H1 (cell line): ENCODE results near the gene TYK2. TPM values are rescaled to one million over a fixed set of nuclear protein-coding genes. Genes with fewer than 3 reads are reported as not detected.

Experiments used
- CTCF ChIA-PET: fragments of 300-600 bp; sonication (Branson Sonifier 250); formaldehyde crosslinking; loops from one replicate; lab custom pipeline; 2021; ENCODE audit not compliant: partially characterized antibody; lab: Charles Lee
- POLR2A ChIA-PET: fragments of 300-600 bp; sonication (Branson Sonifier 250); formaldehyde crosslinking; loops from one replicate; lab custom pipeline; 2021; ENCODE audit warnings: inconsistent platforms; ENCODE audit not compliant: partially characterized antibody; lab: Charles Lee
- DNase-seq, 2 experiments: peaks; one replicate each; pipeline versions ENCODE4 v3.0.0 to v3.0.0-alpha.2; 2010 to 2022; ENCODE audit warnings: low spot score in 2 of 2, low read depth in 1 of 2, mixed read lengths in 1 of 2
- FAIRE-seq: peaks from 2 replicates; lab custom pipeline; 2011; peaks lifted over from hg19 to GRCh38; lab: Jason Lieb, UNC
- H2AFZ ChIP-seq: 2 replicates; pipeline ENCODE4 v1.8.1; 2012; ENCODE audit warnings: low read length, inconsistent platforms
- H2AK5ac ChIP-seq: 2 replicates; pipeline ENCODE4 v1.6.1; 2013; ENCODE audit warnings: low read depth, low read length
- H2BK120ac ChIP-seq: replicated peaks from 2 replicates; pipeline ENCODE3; 2013; ENCODE audit warnings: low read depth, low read length, inconsistent platforms
- H2BK12ac ChIP-seq: 2 replicates; pipeline ENCODE4 v1.6.1; 2013; ENCODE audit warnings: low read depth, low read length
- H2BK15ac ChIP-seq: 2 replicates; pipeline ENCODE4 v1.6.1; 2013; ENCODE audit warnings: low read length
- H2BK20ac ChIP-seq: 2 replicates; pipeline ENCODE4 v1.6.1; 2013; ENCODE audit warnings: low read length
- H2BK5ac ChIP-seq: 2 replicates; pipeline ENCODE4 v1.6.1; 2013; ENCODE audit warnings: low read depth, low read length
- H3K14ac ChIP-seq: 2 replicates; pipeline ENCODE4 v1.6.1; 2013; ENCODE audit warnings: inconsistent platforms; ENCODE audit not compliant: insufficient read length
- H3K18ac ChIP-seq: 2 replicates; pipeline ENCODE4 v1.6.1; 2013; ENCODE audit warnings: low read length; ENCODE audit errors: extremely low read depth
- H3K23ac ChIP-seq: 2 replicates; pipeline ENCODE4 v1.6.1; 2013; ENCODE audit warnings: inconsistent platforms; ENCODE audit not compliant: insufficient read length
- H3K23me2 ChIP-seq: 2 replicates; pipeline ENCODE4 v1.6.1; 2013; ENCODE audit warnings: low read depth, low read length
- H3K27ac ChIP-seq: 2 replicates; pipeline ENCODE4 v1.6.1; 2011; ENCODE audit warnings: low read depth, low read length, inconsistent platforms
- H3K27me3 ChIP-seq, 4 experiments: replicated peaks in 1 of 4; 1 replicate in 1 of 4; 2 replicates in 3 of 4; pipeline versions ENCODE4 v1.6.1 to v1.8.1; 2011 to 2013; ENCODE audit warnings: low read length in 3 of 4, mild to moderate bottlenecking in 3 of 4, inconsistent platforms in 2 of 4, mixed read lengths in 2 of 4, moderate library complexity in 1 of 4; ENCODE audit not compliant: control insufficient read depth in 3 of 4, insufficient read depth in 3 of 4; ENCODE audit errors: extremely low read depth in 1 of 4
- H3K36me3 ChIP-seq, 4 experiments: 2 replicates each; pipeline versions ENCODE4 v1.6.1 to v1.8.1; 2011 to 2013; ENCODE audit warnings: mild to moderate bottlenecking in 4 of 4, low read length in 3 of 4, moderate library complexity in 2 of 4, control low read depth in 1 of 4, inconsistent platforms in 1 of 4; ENCODE audit not compliant: insufficient read depth in 4 of 4, control insufficient read depth in 2 of 4
- H3K4ac ChIP-seq: replicated peaks from 2 replicates; pipeline ENCODE3; 2013; ENCODE audit warnings: low read length, low read depth, mixed read lengths, inconsistent platforms; ENCODE audit not compliant: insufficient read length
- H3K4me1 ChIP-seq, 4 experiments: replicated peaks in 1 of 4; 1 replicate in 1 of 4; 2 replicates in 3 of 4; pipeline versions ENCODE4 v1.6.1 to v1.8.1; 2011 to 2013; ENCODE audit warnings: low read length in 3 of 4, inconsistent platforms in 2 of 4, mixed read lengths in 1 of 4; ENCODE audit not compliant: insufficient read depth in 4 of 4, control insufficient read depth in 3 of 4
- H3K4me2 ChIP-seq, 2 experiments: 2 replicates each; pipeline versions ENCODE4 v1.6.1 to v1.8.1; 2011 to 2013; ENCODE audit warnings: low read depth in 2 of 2, low read length in 2 of 2, control low read depth in 1 of 2, inconsistent platforms in 1 of 2, mild to moderate bottlenecking in 1 of 2; ENCODE audit not compliant: insufficient read depth in 1 of 2
- H3K4me3 ChIP-seq, 4 experiments: fragments of 200-600, 300-600 bp in 1 of 4; sonication (generic), shearing (Covaris generic), sonication (Bioruptor Twin) in 1 of 4; 2 replicates each; pipeline versions ENCODE4 v1.5.1 to v1.8.1; 2011 to 2016; ENCODE audit warnings: low read length in 4 of 4, low read depth in 3 of 4, control low read depth in 2 of 4, inconsistent platforms in 2 of 4, mild to moderate bottlenecking in 2 of 4, mixed read lengths in 1 of 4, moderate library complexity in 1 of 4; ENCODE audit not compliant: insufficient read depth in 2 of 4; ENCODE audit errors: extremely low read depth in 1 of 4
- H3K56ac ChIP-seq: replicated peaks from 2 replicates; pipeline ENCODE3; 2013; ENCODE audit warnings: low read depth, mild to moderate bottlenecking, mixed read lengths, low read length, inconsistent platforms; ENCODE audit not compliant: insufficient read length
- H3K79me1 ChIP-seq: 2 replicates; pipeline ENCODE4 v1.6.1; 2013; ENCODE audit warnings: low read depth, low read length, control low read depth
- H3K79me2 ChIP-seq, 2 experiments: 2 replicates each; pipeline versions ENCODE4 v1.6.1 to v1.8.1; 2012 to 2013; ENCODE audit warnings: low read length in 2 of 2, mild to moderate bottlenecking in 2 of 2, inconsistent platforms in 1 of 2; ENCODE audit not compliant: insufficient read depth in 2 of 2, control insufficient read depth in 1 of 2
- H3K9ac ChIP-seq, 4 experiments: replicated peaks in 1 of 4; 1 replicate in 1 of 4; 2 replicates in 3 of 4; pipeline versions ENCODE4 v1.6.1 to v1.8.1; 2011 to 2013; ENCODE audit warnings: low read depth in 3 of 4, low read length in 3 of 4, control low read depth in 2 of 4, mild to moderate bottlenecking in 2 of 4, moderate library complexity in 2 of 4, inconsistent platforms in 1 of 4; ENCODE audit errors: extremely low read depth in 1 of 4
- H3K9me3 ChIP-seq, 2 experiments: 2 replicates each; pipeline versions ENCODE4 v1.6.1 to v1.8.1; 2012 to 2013; ENCODE audit warnings: mild to moderate bottlenecking in 2 of 2, moderate library complexity in 2 of 2, control low read depth in 1 of 2, inconsistent platforms in 1 of 2, low read depth in 1 of 2, low read length in 1 of 2, mixed read lengths in 1 of 2; ENCODE audit not compliant: insufficient read depth in 2 of 2
- H4K20me1 ChIP-seq, 2 experiments: replicated peaks in 1 of 2; 2 replicates each; pipeline versions ENCODE3 to v1.8.1; 2011 to 2013; ENCODE audit warnings: inconsistent platforms in 2 of 2, low read length in 2 of 2, mild to moderate bottlenecking in 1 of 2; ENCODE audit not compliant: insufficient read depth in 2 of 2, control insufficient read depth in 1 of 2
- H4K5ac ChIP-seq: 2 replicates; pipeline ENCODE4 v1.6.1; 2013; ENCODE audit warnings: low read length, low read depth, mixed read lengths, inconsistent platforms; ENCODE audit not compliant: insufficient read length
- H4K8ac ChIP-seq: 2 replicates; pipeline ENCODE4 v1.8.0; 2013; ENCODE audit warnings: mild to moderate bottlenecking, moderate library complexity, low read length, inconsistent platforms; ENCODE audit not compliant: insufficient read depth; ENCODE audit errors: extremely low read depth
- H4K91ac ChIP-seq: replicated peaks from 2 replicates; pipeline ENCODE3; 2013; ENCODE audit warnings: low read length, mixed read lengths, inconsistent platforms; ENCODE audit not compliant: insufficient read length
- ASH2L ChIP-seq: fragments of 200-600, 300-600 bp; sonication (generic); IDR thresholded peaks from one replicate; pipeline ENCODE4 v1.7.1; 2017; ENCODE audit warnings: low read length
- GABPA ChIP-seq: IDR thresholded peaks from 2 replicates; pipeline ENCODE4 v1.6.1; 2011; ENCODE audit warnings: mild to moderate bottlenecking, low read length, moderate library complexity, borderline replicate concordance; ENCODE audit not compliant: insufficient read depth
- POLR2A ChIP-seq, 2 experiments: IDR thresholded peaks; 1 replicate in 1 of 2; 2 replicates in 1 of 2; pipeline ENCODE4 v1.6.1; 2011; ENCODE audit warnings: low read depth in 2 of 2, low read length in 2 of 2, mild to moderate bottlenecking in 2 of 2; ENCODE audit errors: control extremely low read depth in 1 of 2
- RNF2 ChIP-seq: fragments of 200-900, 300-1000 bp; sonication (generic); IDR thresholded peaks from 2 replicates; pipeline ENCODE4 v1.7.1; 2016; ENCODE audit warnings: borderline replicate concordance, low read depth, mild to moderate bottlenecking, antibody characterized with exemption, low read length; ENCODE audit not compliant: poor library complexity, severe bottlenecking; ENCODE audit errors: missing control alignments
- TAF1 ChIP-seq: IDR thresholded peaks from 2 replicates; pipeline ENCODE4 v1.6.1; 2011; ENCODE audit warnings: mild to moderate bottlenecking, low read depth, low read length
- WGBS, 2 experiments: shearing (Covaris generic) in 1 of 2; methylation state at CpG; one replicate each; pipeline versions ENCODE4 v1.1.6 to v1.1.7; 2013 to 2015; ENCODE audit warnings: low lambda C conversion rate in 2 of 2, mixed read lengths in 2 of 2, inconsistent platforms in 1 of 2, low coverage in 1 of 2, missing lambda C conversion rate in 1 of 2; ENCODE audit not compliant: insufficient replicate concordance in 2 of 2, insufficient coverage in 1 of 2, insufficient read length in 1 of 2; ENCODE audit errors: extremely low coverage in 1 of 2, missing lambda C conversion rate in 1 of 2; 5-methylcytosine and 5-hydroxymethylcytosine counted together
- polyA plus RNA-seq, 7 experiments: library from polyadenylated mRNA; depleted of rRNA in 3 of 7; stranded (reverse) in 5 of 7; unstranded in 2 of 7; fragments of >200 nt in 5 of 7; fragments of 200-250 nt in 2 of 7; gene quantifications; 1 replicate in 5 of 7; 2 replicates in 1 of 7; 4 replicates in 1 of 7; pipeline versions ENCODE4 v1.2.1 to v1.2.3, GENCODE V29; 2011 to 2013; ENCODE audit warnings: missing spikeins in 2 of 7, mixed read lengths in 2 of 7
- total RNA-seq: library from RNA; stranded (reverse); fragmentation: NEBNext Ultra II Directional; extraction: Animal tissue kit (Norgen Biotek cat#: 25700); gene quantifications from 2 replicates; pipeline ENCODE4 v1.2.1, GENCODE V29; 2021
- TF ChIP-seq, protein P1 (sequence below): IDR thresholded peaks from 2 replicates; pipeline ENCODE4 v1.6.1; 2011; ENCODE audit warnings: low read depth, mild to moderate bottlenecking, low read length; ENCODE audit not compliant: insufficient read depth

The TYK2 gene
- total and polyA plus RNA-seq, 2 of the 8 experiments (the other 6 are each of a cell fraction or from before 2014, with no cell fraction given): 32.1 to 40.8 TPM

DNA sequence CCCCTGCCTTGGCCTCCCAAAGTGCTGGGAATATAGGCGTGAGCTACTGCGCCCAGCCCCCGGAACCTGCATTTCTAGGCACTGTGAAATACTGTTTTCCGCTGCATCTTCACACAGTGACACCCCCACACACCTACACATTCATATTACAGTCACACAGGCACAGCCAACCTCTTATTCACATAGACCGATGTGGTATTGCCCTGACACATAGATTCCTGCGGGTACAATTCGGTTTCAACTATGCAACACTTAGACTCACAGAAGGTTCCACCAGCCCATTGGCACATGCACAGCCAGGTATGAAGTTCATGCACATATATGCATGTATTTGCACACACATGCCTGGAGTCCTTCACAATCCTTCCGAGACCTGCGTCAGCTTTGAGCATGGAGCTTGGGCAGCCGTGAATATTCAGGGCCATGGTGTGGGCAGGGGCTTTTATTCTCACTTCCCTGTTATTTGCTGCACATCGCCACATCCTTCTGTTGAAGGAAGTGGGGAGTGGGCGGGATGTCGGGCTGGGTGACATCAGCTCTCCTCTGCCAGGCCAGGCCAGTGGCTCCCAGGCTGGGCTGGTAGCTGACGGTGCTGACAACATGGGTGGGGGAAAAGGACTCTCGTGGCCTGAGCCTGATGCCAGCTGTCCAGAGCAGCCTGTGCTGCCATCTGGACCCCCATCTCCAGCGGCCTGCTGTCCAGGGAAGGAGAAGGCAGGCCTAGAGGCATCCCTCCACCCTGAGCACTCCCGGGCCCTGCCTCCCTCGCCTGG, 28.3 kb upstream of the TYK2 start:
- 88% methylated on average over 18 of the region's 18 CpGs; no CpG with 5 or more reads in 1 of the 2 experiments for WGBS, 2 experiments
- Histone ChIP-seq H2BK120ac (no peak overlapping the region), H3K23ac (no peak overlapping the region), H3K4ac (no peak overlapping the region), H2BK15ac (no peak overlapping the region), H3K36me3 (no peaks in the 10 kb centered on the region), H3K14ac (no peak overlapping the region), H4K5ac (no peak overlapping the region), H4K8ac (no peak overlapping the region), H2BK5ac (no peak overlapping the region), H3K18ac (no peak overlapping the region), H3K79me1 (no peaks in the 10 kb centered on the region), H3K27me3 (peaks cover 3 to 15% (median 9%) of the 10 kb centered on the region in 4 experiments; a peak in 5 of 7 replicates), H3K4me3 (no peak overlapping the region), H4K91ac (no peak overlapping the region), H4K20me1 (no peaks in the 10 kb centered on the region), H3K9me3 (no peaks in the 10 kb centered on the region), H2BK20ac (no peak overlapping the region), H3K56ac (no peak overlapping the region), H3K23me2 (peaks cover 10% of the 10 kb centered on the region), H2BK12ac (no peak overlapping the region), H2AFZ (no peak overlapping the region), H2AK5ac (no peak overlapping the region), H3K4me2 (no peak overlapping the region), H3K79me2 (no peaks in the 10 kb centered on the region), H3K4me1 (peaks cover 3 to 8% (median 5%) of the 10 kb centered on the region in 4 experiments; a peak in 5 of 7 replicates), H3K9ac (no peak overlapping the region), H3K27ac (no peak overlapping the region)
- TF ChIP-seq GABPA: no peak
- no peak for TF ChIP-seq TAF1
- no peak for TF ChIP-seq ASH2L
- TF ChIP-seq POLR2A (IDR thresholded peaks at IDR 0.05; ENCODE audit: control extremely low read depth in 1 of 2, low read depth in 2 of 2, low read length in 2 of 2): no peak
- TF ChIP-seq RNF2: no peak
- TF ChIP-seq, protein P1, sequence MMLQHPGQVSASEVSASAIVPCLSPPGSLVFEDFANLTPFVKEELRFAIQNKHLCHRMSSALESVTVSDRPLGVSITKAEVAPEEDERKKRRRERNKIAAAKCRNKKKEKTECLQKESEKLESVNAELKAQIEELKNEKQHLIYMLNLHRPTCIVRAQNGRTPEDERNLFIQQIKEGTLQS: no peak
- DNase-seq: no peak
- ChIA-PET POLR2A (interaction anchor here (0.8 kb wide), 1 partner anchor 215 kb away, joined by 3 read pairs; no protein-coding TSS in a partner anchor), CTCF (interaction anchor here (0.6 to 10.5 kb wide), 6 partner anchors 6 to 71 kb away, joined by 3 to 172 read pairs (median 4); no protein-coding TSS in a partner anchor)
- no peak for FAIRE-seq
